Measurements from ENCODE around the gene POLK.

- TF ChIP-seq CTCF (IDR thresholded peaks at IDR 0.05; ENCODE audit: insufficient read depth, low read depth, low read length) (no peak), EZH2 (IDR thresholded peaks at IDR 0.05; ENCODE audit: insufficient read depth, low read length) (no peak)
Observed at GRCh38 chr5:75566710-75567309, 55.1 kb downstream of the POLK start.

Data from astrocyte (in vitro differentiated cells and primary cell).